OCI-LY1 (cell line): Measurements from ENCODE around the gene SLC25A13.

Source experiments
- H2AFZ ChIP-seq: fragments of 200-600 bp; sonication (generic), shearing (Covaris generic); 2 replicates; pipeline ENCODE4 v1.6.0; 2014; ENCODE audit warnings: antibody characterized with exemption, mild to moderate bottlenecking, low read length
- H3F3A ChIP-seq: fragments of 200-600 bp; sonication (generic), shearing (Covaris generic); 2 replicates; pipeline ENCODE4 v1.6.0; 2014; ENCODE audit warnings: mild to moderate bottlenecking, antibody characterized with exemption, low read length, moderate library complexity; ENCODE audit not compliant: insufficient read depth
- H3K27ac ChIP-seq: fragments of 200-600 bp; sonication (generic); 2 replicates; pipeline ENCODE4 v1.5.1; 2014; ENCODE audit warnings: low read length, mixed run types, mild to moderate bottlenecking, low read depth; ENCODE audit not compliant: poor library complexity, severe bottlenecking
- H3K27me3 ChIP-seq: fragments of 200-600 bp; sonication (generic); 2 replicates; pipeline ENCODE4 v1.6.0; 2014; ENCODE audit warnings: antibody characterized with exemption, mild to moderate bottlenecking, low read length, moderate library complexity; ENCODE audit not compliant: insufficient read depth
- H3K36me3 ChIP-seq: fragments of 200-600 bp; sonication (generic); 2 replicates; pipeline ENCODE4 v1.6.1; 2014; ENCODE audit warnings: mild to moderate bottlenecking, antibody characterized with exemption, low read length, moderate library complexity, mixed read lengths; ENCODE audit not compliant: insufficient read depth
- H3K4me1 ChIP-seq: fragments of 200-600 bp; sonication (generic); 2 replicates; pipeline ENCODE4 v1.5.1; 2014; ENCODE audit warnings: mild to moderate bottlenecking, low read length, moderate library complexity; ENCODE audit not compliant: insufficient read depth, severe bottlenecking
- H3K4me2 ChIP-seq: fragments of 200-600 bp; sonication (generic), shearing (Covaris generic); 2 replicates; pipeline ENCODE4 v1.6.1; 2014; ENCODE audit warnings: low read length
- H3K4me3 ChIP-seq: fragments of 200-600 bp; sonication (generic); 2 replicates; pipeline ENCODE4 v1.5.1; 2014; ENCODE audit warnings: low read length, low read depth, mild to moderate bottlenecking, mixed read lengths; ENCODE audit not compliant: poor library complexity, severe bottlenecking
- H3K79me2 ChIP-seq: fragments of 200-600 bp; shearing (Covaris generic); 2 replicates; pipeline ENCODE4 v1.6.1; 2016; ENCODE audit warnings: mixed run types, low read length, mixed read lengths; ENCODE audit not compliant: insufficient read depth
- H3K9ac ChIP-seq: fragments of 200-600 bp; sonication (generic), shearing (Covaris generic); 2 replicates; pipeline ENCODE4 v1.6.1; 2014; ENCODE audit warnings: mild to moderate bottlenecking, low read length, mixed read lengths
- H3K9me2 ChIP-seq: fragments of 200-600 bp; sonication (generic), shearing (Covaris generic); 2 replicates; pipeline ENCODE4 v1.6.1; 2014; ENCODE audit warnings: low read depth, mild to moderate bottlenecking, low read length, mixed read lengths
- H3K9me3 ChIP-seq: fragments of 200-600 bp; shearing (Covaris generic); 2 replicates; pipeline ENCODE4 v1.6.1; 2014; ENCODE audit warnings: low read length, mixed read lengths
- H4K20me1 ChIP-seq: fragments of 200-600 bp; sonication (generic), shearing (Covaris generic); 2 replicates; pipeline ENCODE4 v1.6.0; 2016; ENCODE audit warnings: mild to moderate bottlenecking, low read length; ENCODE audit not compliant: insufficient read depth
- EZH2 ChIP-seq: fragments of 200-600 bp; sonication (generic), shearing (Covaris generic); IDR thresholded peaks from 2 replicates; pipeline ENCODE4 v1.8.0; 2017; ENCODE audit warnings: borderline replicate concordance, mixed run types, mild to moderate bottlenecking, antibody characterized with exemption, low read length, moderate library complexity, mixed read lengths
- TF ChIP-seq, protein P1 (sequence below): fragments of 200-600 bp; sonication (generic), shearing (Covaris generic); IDR thresholded peaks from 2 replicates; pipeline ENCODE4 v1.5.1; 2017; ENCODE audit warnings: mild to moderate bottlenecking, antibody characterized with exemption, low read length, moderate library complexity, mixed read lengths

Gene SLC25A13

DNA sequence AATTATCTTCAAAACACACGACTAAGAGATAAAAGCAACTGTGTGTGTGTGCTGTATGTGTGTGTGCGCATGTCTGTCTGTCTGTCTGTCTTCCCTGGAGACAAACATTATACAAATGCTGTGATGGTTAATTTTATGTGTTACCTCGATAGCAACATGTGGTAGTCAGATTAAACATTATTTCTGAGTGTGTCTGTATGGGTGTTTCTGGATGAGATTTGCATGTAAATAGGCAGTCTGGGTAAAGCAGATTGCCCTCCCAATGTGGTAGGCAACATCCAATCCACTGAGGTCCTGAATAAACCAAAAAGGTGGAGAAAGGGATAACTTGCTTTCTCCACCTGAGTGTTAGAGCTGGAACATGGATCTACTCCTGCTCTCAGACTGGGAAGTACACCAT is 67.9 kb downstream of the SLC25A13 start:
- Histone ChIP-seq H3K9me3 (peaks cover 4% of the 10 kb centered on the region; the same call in 1 of the 2 replicates), H3K9ac (no peak overlapping the region), H3K4me3 (no peak overlapping the region), H3K4me2 (no peak overlapping the region), H3K4me1 (peaks cover 6% of the 10 kb centered on the region), H4K20me1 (no peaks in the 10 kb centered on the region), H3K27ac (no peak overlapping the region), H3K36me3 (no peaks in the 10 kb centered on the region), H3K9me2 (no peaks in the 10 kb centered on the region), H3F3A (no peaks in the 10 kb centered on the region), H2AFZ (no peak overlapping the region), H3K27me3 (no peaks in the 10 kb centered on the region), H3K79me2 (no peaks in the 10 kb centered on the region)
- TF ChIP-seq, protein P1, sequence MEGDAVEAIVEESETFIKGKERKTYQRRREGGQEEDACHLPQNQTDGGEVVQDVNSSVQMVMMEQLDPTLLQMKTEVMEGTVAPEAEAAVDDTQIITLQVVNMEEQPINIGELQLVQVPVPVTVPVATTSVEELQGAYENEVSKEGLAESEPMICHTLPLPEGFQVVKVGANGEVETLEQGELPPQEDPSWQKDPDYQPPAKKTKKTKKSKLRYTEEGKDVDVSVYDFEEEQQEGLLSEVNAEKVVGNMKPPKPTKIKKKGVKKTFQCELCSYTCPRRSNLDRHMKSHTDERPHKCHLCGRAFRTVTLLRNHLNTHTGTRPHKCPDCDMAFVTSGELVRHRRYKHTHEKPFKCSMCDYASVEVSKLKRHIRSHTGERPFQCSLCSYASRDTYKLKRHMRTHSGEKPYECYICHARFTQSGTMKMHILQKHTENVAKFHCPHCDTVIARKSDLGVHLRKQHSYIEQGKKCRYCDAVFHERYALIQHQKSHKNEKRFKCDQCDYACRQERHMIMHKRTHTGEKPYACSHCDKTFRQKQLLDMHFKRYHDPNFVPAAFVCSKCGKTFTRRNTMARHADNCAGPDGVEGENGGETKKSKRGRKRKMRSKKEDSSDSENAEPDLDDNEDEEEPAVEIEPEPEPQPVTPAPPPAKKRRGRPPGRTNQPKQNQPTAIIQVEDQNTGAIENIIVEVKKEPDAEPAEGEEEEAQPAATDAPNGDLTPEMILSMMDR, result no peak
- TF ChIP-seq EZH2, result no peak

DNA sequence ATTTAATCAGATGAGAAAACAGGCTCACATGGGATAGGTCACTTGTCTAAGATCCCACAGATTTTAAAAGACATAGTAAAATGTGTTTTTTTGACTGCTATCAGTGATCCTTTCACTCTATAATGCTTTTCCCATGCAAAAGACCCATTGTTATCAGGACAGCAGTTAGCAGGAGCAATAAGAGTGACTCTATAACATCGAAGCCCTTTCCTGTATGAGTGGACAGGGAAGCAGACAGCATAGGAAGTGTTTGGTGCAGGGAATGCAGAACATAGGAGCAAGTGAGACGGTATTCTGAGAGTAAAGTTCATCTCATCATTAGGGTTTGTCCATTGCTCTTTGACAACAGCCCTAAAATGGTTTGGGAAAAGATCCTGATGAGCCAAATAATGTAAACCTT is 68.5 kb downstream of the SLC25A13 start:
- Histone ChIP-seq H3K9me3 (peaks cover 4% of the 10 kb centered on the region; the same call in 1 of the 2 replicates), H3K4me2 (no peak overlapping the region), H3K36me3 (no peaks in the 10 kb centered on the region), H3F3A (no peaks in the 10 kb centered on the region), H3K27ac (no peak overlapping the region), H4K20me1 (no peaks in the 10 kb centered on the region), H3K79me2 (no peaks in the 10 kb centered on the region), H3K27me3 (no peaks in the 10 kb centered on the region), H3K9ac (no peak overlapping the region), H3K4me1 (peaks cover 6% of the 10 kb centered on the region), H3K9me2 (no peaks in the 10 kb centered on the region), H3K4me3 (no peak overlapping the region), H2AFZ (no peak overlapping the region)
- TF ChIP-seq, protein P1, result no peak
- no peak for TF ChIP-seq EZH2

DNA sequence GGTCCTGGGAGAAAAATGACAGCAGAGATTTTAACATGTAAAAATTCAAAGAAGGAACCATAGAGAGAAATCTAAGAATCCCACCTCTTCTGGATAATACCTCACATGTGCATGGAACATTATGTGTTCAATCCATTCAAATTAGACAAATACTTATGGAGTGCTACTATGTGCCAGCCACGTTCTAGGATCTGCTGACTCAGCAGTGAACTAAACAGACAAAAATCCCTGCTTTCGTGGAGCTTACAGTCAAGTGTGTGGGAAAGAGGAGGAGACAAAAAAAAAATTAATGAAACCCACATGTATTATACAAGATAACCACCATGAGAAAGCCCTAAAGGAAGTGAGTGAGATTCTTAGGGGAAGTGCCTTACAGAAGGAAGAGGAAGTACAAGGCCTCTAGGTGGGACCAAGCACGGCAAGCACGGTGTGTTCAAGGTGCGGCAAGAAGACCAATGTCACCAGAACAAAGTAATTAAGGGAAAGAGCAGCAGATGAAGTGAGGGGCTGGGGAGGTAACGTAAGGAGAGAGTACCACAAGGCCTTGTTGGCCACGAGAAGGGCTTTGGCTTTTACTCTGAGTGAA is 71.0 kb downstream of the SLC25A13 start:
- Histone ChIP-seq H3F3A (no peaks in the 10 kb centered on the region), H4K20me1 (no peaks in the 10 kb centered on the region), H3K27me3 (no peaks in the 10 kb centered on the region), H2AFZ (no peak overlapping the region), H3K4me2 (no peak overlapping the region), H3K27ac (no peak overlapping the region), H3K79me2 (no peaks in the 10 kb centered on the region), H3K36me3 (no peaks in the 10 kb centered on the region), H3K9me3 (peaks cover 4% of the 10 kb centered on the region; the same call in 1 of the 2 replicates), H3K9me2 (no peaks in the 10 kb centered on the region), H3K4me1 (peaks cover 6% of the 10 kb centered on the region), H3K9ac (no peak overlapping the region), H3K4me3 (no peak overlapping the region)
- TF ChIP-seq, protein P1, result no peak
- no peak for TF ChIP-seq EZH2
